Measurements from ENCODE around the gene AP1AR. TPM values are rescaled to one million over a fixed set of nuclear protein-coding genes. Genes with fewer than 3 reads are reported as not detected.

AP1AR gene
- total RNA-seq, 1 donor from 2014 or later = 15.4 TPM

DNA sequence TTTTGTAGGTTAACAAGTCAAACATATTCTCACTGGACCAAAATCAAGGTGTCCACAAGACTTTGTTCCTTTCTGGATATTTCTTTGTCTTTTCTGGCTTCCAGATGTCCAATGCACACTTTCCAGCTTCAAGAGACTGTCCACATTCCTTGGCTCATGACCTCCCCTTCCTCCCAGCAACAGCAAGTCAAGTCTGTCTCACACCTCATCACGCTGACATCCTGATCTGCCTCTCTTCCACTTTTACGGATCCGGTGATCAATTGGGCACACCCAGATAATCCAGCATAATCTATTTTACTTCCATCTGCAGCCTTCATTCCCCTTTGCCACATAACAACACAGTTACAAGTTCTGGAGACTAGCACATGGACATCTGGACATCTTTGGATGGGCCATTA lies 44.5 kb downstream of the AP1AR start:
- Mint-ChIP-seq H3K27me3 (ENCODE audit: low read depth) (no peaks in the 10 kb centered on the region), H3K36me3 (peaks cover 38% of the 10 kb centered on the region), H3K4me1 (peaks cover 27% of the 10 kb centered on the region), H3K9me3 (peaks cover 20% of the 10 kb centered on the region), H3K4me3 (no peak overlapping the region), H3K27ac (no peak overlapping the region)
- TF ChIP-seq, protein P1, sequence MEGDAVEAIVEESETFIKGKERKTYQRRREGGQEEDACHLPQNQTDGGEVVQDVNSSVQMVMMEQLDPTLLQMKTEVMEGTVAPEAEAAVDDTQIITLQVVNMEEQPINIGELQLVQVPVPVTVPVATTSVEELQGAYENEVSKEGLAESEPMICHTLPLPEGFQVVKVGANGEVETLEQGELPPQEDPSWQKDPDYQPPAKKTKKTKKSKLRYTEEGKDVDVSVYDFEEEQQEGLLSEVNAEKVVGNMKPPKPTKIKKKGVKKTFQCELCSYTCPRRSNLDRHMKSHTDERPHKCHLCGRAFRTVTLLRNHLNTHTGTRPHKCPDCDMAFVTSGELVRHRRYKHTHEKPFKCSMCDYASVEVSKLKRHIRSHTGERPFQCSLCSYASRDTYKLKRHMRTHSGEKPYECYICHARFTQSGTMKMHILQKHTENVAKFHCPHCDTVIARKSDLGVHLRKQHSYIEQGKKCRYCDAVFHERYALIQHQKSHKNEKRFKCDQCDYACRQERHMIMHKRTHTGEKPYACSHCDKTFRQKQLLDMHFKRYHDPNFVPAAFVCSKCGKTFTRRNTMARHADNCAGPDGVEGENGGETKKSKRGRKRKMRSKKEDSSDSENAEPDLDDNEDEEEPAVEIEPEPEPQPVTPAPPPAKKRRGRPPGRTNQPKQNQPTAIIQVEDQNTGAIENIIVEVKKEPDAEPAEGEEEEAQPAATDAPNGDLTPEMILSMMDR (IDR thresholded peaks at IDR 0.05; ENCODE audit: unreplicated experiment) = no peak
- DNase-seq (ENCODE audit: low spot score in 2 of 2, unreplicated experiment in 2 of 2) = no peak

DNA sequence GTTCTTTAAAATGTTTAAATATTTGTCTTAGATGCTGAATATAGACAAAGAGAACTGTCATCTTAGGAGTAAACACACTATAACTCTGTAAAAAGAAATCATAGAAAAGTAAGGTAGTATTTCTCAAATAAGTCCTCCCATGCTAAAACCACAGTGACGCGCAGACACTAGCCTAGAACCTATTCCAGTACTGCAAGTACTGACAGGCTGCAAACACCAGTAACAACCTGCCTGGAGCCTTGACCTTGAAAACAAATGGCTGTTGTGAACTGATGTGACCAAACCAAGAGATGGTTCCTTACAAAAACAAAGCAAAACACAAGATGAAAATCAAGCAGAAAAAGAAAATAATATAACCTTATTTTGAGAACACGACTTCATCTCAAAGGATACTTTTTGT lies 45.6 kb downstream of the AP1AR start:
- Mint-ChIP-seq H3K4me1 (peaks cover 27% of the 10 kb centered on the region), H3K27me3 (ENCODE audit: low read depth) (no peaks in the 10 kb centered on the region), H3K9me3 (peaks cover 19% of the 10 kb centered on the region), H3K27ac (peak overlapping the region; percentile 47), H3K36me3 (peaks cover 39% of the 10 kb centered on the region), H3K4me3 (no peak overlapping the region)
- DNase-seq (ENCODE audit: low spot score in 2 of 2, unreplicated experiment in 2 of 2) = no peak
- TF ChIP-seq, protein P1 (IDR thresholded peaks at IDR 0.05; ENCODE audit: unreplicated experiment) = no peak

DNA sequence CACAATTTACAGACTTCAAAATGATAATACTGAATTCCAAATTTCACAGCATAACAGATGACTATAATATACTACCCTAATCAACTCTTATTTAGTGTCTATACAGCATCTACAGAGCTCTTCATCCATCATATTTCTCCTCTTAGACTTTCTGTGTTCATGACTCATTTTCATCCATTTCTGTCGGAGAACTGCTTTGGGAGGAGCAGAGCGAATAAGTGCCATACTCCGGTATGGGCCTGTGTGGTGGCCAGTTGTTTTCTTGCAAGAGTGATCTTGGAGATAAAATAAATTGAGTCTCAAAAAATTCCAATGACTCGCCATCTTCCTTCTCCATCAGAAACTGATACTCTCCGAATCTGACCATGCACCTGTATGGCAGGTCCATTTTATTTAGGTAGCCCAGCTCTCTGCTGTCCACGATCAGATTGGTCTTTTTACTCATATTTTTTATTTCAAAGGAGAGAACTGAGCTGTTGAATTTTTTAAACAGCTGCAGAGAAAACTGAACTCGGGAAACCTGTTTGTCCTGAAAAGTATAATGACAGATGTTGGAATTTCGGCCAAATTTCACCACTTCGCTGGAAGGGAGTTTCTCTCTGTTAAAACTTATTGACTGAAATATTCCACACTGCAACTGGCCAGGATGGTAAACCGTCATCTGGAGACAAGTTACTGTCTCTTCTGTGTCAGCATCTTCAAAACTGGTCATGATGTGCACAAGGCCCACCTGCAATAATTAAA lies 46.3 kb downstream of the AP1AR start:
- Mint-ChIP-seq H3K27me3 (ENCODE audit: low read depth) (no peaks in the 10 kb centered on the region), H3K4me1 (peaks cover 28% of the 10 kb centered on the region), H3K27ac (peak overlapping the region; percentile 76), H3K9me3 (peaks cover 16% of the 10 kb centered on the region), H3K4me3 (no peak overlapping the region), H3K36me3 (peaks cover 35% of the 10 kb centered on the region)
- DNase-seq (ENCODE audit: low spot score in 2 of 2, unreplicated experiment in 2 of 2) = no peak
- TF ChIP-seq, protein P1 (IDR thresholded peaks at IDR 0.05; ENCODE audit: unreplicated experiment) = no peak

DNA sequence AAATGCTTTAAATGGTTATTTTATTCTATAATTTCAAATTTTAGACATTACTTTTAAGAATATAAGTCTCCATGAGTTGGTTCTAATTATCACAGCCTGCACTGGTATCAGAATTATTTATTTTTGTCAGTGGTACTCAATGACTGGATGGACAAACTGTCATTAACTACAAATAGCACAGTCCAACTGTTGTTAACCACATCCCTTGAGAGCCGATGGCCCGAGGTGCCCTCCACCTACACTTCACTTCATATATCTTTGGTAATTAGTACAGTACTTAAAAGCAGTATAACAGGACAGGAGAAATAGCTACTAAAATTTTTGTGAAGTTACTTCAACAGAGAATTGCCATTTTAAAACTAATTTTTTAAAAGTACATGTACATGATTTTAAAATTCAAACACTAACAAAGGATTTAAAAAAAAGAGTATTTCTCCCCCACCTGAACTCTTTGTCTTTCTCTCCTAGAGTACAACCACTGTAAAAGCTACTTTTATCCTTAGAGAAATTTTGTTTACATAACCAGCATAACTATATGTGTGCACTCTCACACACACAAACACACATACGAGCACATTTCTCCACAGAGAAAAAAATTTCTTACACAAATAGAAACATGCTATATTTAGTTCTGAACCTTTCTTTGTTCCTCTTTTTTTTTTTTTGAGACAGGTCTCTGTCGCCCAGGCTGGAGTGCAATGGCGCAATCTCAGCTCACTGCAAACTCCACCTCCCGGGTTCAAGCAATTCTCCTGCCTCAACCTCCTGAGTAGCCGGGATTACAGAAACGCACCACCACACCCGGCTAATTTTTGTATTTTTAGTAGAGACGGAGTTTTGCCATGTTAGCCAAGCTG lies 47.7 kb downstream of the AP1AR start:
- peaks cover 16% of the 10 kb centered on the region for H3K9me3 Mint-ChIP-seq
- peaks cover 40% of the 10 kb centered on the region for H3K4me1 Mint-ChIP-seq
- H3K27ac Mint-ChIP-seq = peak overlapping the region; percentile 13
- peaks cover 32% of the 10 kb centered on the region for H3K36me3 Mint-ChIP-seq
- DNase-seq (ENCODE audit: low spot score in 2 of 2, unreplicated experiment in 2 of 2) = no peak
- H3K4me3 Mint-ChIP-seq = no peak overlapping the region
- H3K27me3 Mint-ChIP-seq (ENCODE audit: low read depth) = no peaks in the 10 kb centered on the region
- TF ChIP-seq, protein P1 (IDR thresholded peaks at IDR 0.05; ENCODE audit: unreplicated experiment) = no peak

DNA sequence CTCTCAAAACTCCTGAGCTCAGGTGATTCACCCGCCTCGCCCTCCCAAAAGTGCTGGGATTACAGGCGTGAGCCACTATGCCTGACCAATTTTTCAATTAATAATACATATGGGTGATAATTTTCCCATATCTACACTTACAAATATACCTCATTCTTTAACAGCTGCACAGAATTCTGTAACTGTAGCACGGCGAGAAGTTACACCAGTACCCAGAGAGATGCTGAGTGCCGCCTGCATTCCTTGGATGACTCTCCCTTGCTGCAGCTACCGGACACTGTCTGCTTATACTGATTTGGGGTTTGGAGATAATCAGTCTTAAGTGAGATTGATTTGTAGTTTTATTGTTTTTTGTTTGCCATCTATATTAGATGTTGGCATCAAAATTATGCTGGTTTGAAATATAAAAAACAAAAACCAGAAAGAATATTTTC lies 48.3 kb downstream of the AP1AR start:
- peaks cover 45% of the 10 kb centered on the region for H3K4me1 Mint-ChIP-seq
- peaks cover 16% of the 10 kb centered on the region for H3K9me3 Mint-ChIP-seq
- TF ChIP-seq, protein P1 (IDR thresholded peaks at IDR 0.05; ENCODE audit: unreplicated experiment) = no peak
- no peak overlapping the region for H3K27ac Mint-ChIP-seq
- H3K27me3 Mint-ChIP-seq (ENCODE audit: low read depth) = no peaks in the 10 kb centered on the region
- no peak overlapping the region for H3K4me3 Mint-ChIP-seq
- peaks cover 32% of the 10 kb centered on the region for H3K36me3 Mint-ChIP-seq
- no peak for DNase-seq (ENCODE audit: low spot score in 2 of 2, unreplicated experiment in 2 of 2)
